ENCODE results near the gene TPD52L3. TPM values are rescaled to one million over a fixed set of nuclear protein-coding genes. Genes with fewer than 3 reads are reported as not detected.

TPD52L3 gene
- polyA plus RNA-seq, 3 donors: not detected

DNA sequence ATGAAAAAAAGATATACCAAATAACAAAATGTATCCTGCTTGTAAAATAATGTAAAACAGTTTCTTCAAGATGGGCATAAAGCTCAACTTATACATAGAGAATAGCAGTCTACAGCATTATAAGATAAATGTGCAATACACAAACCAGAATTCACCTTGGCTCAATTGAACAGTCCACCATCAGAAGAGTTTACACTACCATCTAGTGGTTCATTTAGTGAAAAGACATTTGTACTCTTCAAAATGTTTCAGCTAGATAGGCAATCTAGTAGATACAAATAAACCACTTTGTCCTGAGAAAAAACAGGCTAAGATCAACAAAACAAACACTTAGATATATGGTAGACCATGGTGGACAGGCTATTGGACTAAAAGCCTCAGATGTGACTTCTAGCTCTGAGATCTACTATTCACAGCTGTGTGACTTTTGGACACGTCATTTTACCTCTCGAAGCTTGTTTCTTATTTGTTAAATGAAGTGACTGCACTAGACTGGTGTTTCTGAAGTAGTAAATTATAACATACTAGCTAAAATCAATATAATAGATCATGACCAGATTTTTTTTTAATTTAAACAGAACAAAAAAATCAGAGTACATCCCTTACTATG, 22.1 kb upstream of the TPD52L3 start:
- TF ChIP-seq, protein P1, sequence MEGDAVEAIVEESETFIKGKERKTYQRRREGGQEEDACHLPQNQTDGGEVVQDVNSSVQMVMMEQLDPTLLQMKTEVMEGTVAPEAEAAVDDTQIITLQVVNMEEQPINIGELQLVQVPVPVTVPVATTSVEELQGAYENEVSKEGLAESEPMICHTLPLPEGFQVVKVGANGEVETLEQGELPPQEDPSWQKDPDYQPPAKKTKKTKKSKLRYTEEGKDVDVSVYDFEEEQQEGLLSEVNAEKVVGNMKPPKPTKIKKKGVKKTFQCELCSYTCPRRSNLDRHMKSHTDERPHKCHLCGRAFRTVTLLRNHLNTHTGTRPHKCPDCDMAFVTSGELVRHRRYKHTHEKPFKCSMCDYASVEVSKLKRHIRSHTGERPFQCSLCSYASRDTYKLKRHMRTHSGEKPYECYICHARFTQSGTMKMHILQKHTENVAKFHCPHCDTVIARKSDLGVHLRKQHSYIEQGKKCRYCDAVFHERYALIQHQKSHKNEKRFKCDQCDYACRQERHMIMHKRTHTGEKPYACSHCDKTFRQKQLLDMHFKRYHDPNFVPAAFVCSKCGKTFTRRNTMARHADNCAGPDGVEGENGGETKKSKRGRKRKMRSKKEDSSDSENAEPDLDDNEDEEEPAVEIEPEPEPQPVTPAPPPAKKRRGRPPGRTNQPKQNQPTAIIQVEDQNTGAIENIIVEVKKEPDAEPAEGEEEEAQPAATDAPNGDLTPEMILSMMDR (IDR thresholded peaks at IDR 0.05): no peak
- no CpG with 5 or more reads among the region's 2 CpGs for WGBS (ENCODE audit: insufficient coverage)

DNA sequence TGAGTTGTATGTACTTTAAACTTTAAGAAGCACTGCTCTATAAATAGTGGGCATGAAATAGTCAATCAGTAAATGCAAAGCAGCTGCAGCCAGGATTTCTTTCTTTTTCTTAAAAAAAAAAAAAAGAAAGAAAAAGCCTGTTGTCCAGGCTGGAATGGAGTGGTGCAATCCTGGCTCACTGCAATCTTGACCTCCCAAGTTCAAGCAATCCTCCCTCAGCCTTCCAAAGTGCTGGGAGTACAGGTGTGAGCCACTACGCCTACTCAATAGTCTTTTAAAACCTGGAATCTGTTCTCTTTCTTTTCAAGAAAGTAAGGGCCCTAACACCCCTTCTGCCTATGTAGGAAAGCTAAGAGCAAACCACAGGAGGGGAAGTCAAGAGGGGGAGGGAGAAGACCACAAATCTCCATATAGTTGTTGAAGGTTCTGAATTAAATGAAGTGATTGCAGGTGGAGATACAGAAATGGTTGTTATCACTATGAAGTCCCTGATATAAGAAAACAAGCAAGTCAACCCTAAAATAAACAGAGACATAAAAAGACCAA, 20.6 kb upstream of the TPD52L3 start:
- Histone ChIP-seq H3K4me2 (replicated peaks; ENCODE audit: extremely low read depth, low read length, poor library complexity, severe bottlenecking) (no peak overlapping the region), H3K4me3 (replicated peaks in 1 of 3; ENCODE audit: low read depth in 2 of 3, low read length in 3 of 3) (no peak overlapping the region), H3K27me3 (ENCODE audit: control insufficient read depth in 2 of 2, insufficient read depth in 2 of 2, low read length in 2 of 2) (peaks cover 0 to 2% of the 10 kb centered on the region in 2 donors), H2AFZ (ENCODE audit: insufficient read depth, low read depth, low read length, poor library complexity, severe bottlenecking) (no peak overlapping the region), H3K9me3 (replicated peaks in 1 of 2; ENCODE audit: control insufficient read depth in 1 of 2, insufficient read depth in 1 of 2, low read length in 2 of 2) (no peaks in the 10 kb centered on the region), H3K9ac (ENCODE audit: insufficient read depth, low read length, poor library complexity, severe bottlenecking) (no peak overlapping the region), H3K4me1 (ENCODE audit: control insufficient read depth in 1 of 2, insufficient read depth in 2 of 2, low read length in 2 of 2) (no peaks in the 10 kb centered on the region), H4K20me1 (ENCODE audit: insufficient read depth, low read length) (no peaks in the 10 kb centered on the region), H3K36me3 (replicated peaks in 1 of 2; ENCODE audit: control insufficient read depth in 1 of 2, insufficient read depth in 2 of 2, low read length in 2 of 2) (no peaks in the 10 kb centered on the region), H3K79me2 (ENCODE audit: insufficient read depth, low read length) (no peaks in the 10 kb centered on the region), H3K27ac (ENCODE audit: low read depth in 1 of 2, low read length in 2 of 2) (no peak overlapping the region)
- Mint-ChIP-seq H3K27me3 (ENCODE audit: low read depth in 3 of 3) (peaks cover 0 to 14% (median 0%) of the 10 kb centered on the region in 3 donors), H3K4me3 (no peak overlapping the region), H3K36me3 (no peaks in the 10 kb centered on the region), H3K9me3 (peaks cover 0 to 3% (median 0%) of the 10 kb centered on the region in 7 donors), H3K4me1 (no peaks in the 10 kb centered on the region), H3K27ac (no peak overlapping the region)
- no CpG with 5 or more reads among the region's 1 CpG for WGBS (ENCODE audit: insufficient coverage)
- DNase-seq: no peak
- intact Hi-C loops (cut with micrococcal nuclease): no loop called here
- TF ChIP-seq, protein P1 (IDR thresholded peaks at IDR 0.05): no peak

More for the DNA sequence above, 22.1 kb upstream of the TPD52L3 start:
- Mint-ChIP-seq H3K4me1 (no peaks in the 10 kb centered on the region), H3K27ac (no peak overlapping the region), H3K36me3 (no peaks in the 10 kb centered on the region), H3K4me3 (no peak overlapping the region), H3K9me3 (peaks cover 0 to 3% (median 0%) of the 10 kb centered on the region in 7 donors), H3K27me3 (ENCODE audit: low read depth in 3 of 3) (peaks cover 0 to 14% (median 2%) of the 10 kb centered on the region in 3 donors)
- no peaks in the 10 kb centered on the region for H3K4me1 ChIP-seq (ENCODE audit: control insufficient read depth in 1 of 2, insufficient read depth in 2 of 2, low read length in 2 of 2)
- H3K4me3 ChIP-seq (replicated peaks in 1 of 3; ENCODE audit: low read depth in 2 of 3, low read length in 3 of 3): no peak overlapping the region
- no peak overlapping the region for H2AFZ ChIP-seq (ENCODE audit: insufficient read depth, low read depth, low read length, poor library complexity, severe bottlenecking)
- H3K79me2 ChIP-seq (ENCODE audit: insufficient read depth, low read length): no peaks in the 10 kb centered on the region
- no peaks in the 10 kb centered on the region for H3K36me3 ChIP-seq (replicated peaks in 1 of 2; ENCODE audit: control insufficient read depth in 1 of 2, insufficient read depth in 2 of 2, low read length in 2 of 2)
- H3K27ac ChIP-seq (ENCODE audit: low read depth in 1 of 2, low read length in 2 of 2): no peak overlapping the region
- no peaks in the 10 kb centered on the region for H3K9me3 ChIP-seq (replicated peaks in 1 of 2; ENCODE audit: control insufficient read depth in 1 of 2, insufficient read depth in 1 of 2, low read length in 2 of 2)
- H3K9ac ChIP-seq (ENCODE audit: insufficient read depth, low read length, poor library complexity, severe bottlenecking): no peak overlapping the region
- no peaks in the 10 kb centered on the region for H4K20me1 ChIP-seq (ENCODE audit: insufficient read depth, low read length)
- intact Hi-C loops (cut with micrococcal nuclease): no loop called here
- H3K27me3 ChIP-seq (ENCODE audit: control insufficient read depth in 2 of 2, insufficient read depth in 2 of 2, low read length in 2 of 2): peaks cover 0 to 2% of the 10 kb centered on the region in 2 donors
- no peak overlapping the region for H3K4me2 ChIP-seq (replicated peaks; ENCODE audit: extremely low read depth, low read length, poor library complexity, severe bottlenecking)
- DNase-seq: no peak

Data from CD14-positive monocyte (primary cell).